GM06990 (cell line): ENCODE data around the gene XK.

ENCODE experiments used
- DNase-seq: peaks from one replicate; pipeline ENCODE4 v3.0.0-alpha.2; 2011; ENCODE audit not compliant: insufficient read length; ENCODE audit errors: extremely low read depth
- H3K27me3 ChIP-seq: replicated peaks from 2 replicates; pipeline ENCODE4 v1.6.0; 2011; ENCODE audit warnings: low read length; ENCODE audit not compliant: control insufficient read depth, insufficient read depth
- H3K36me3 ChIP-seq: 2 replicates; pipeline ENCODE4 v1.5.1; 2011; ENCODE audit warnings: low read length; ENCODE audit not compliant: control insufficient read depth, insufficient read depth
- H3K4me3 ChIP-seq: replicated peaks from 2 replicates; pipeline ENCODE4 v1.5.1; 2011; ENCODE audit warnings: low read depth, mild to moderate bottlenecking, control low read depth, low read length
- TF ChIP-seq, protein P1 (sequence below): IDR thresholded peaks from 2 replicates; pipeline ENCODE4 v1.5.1; 2011; ENCODE audit warnings: low read length, control low read depth, mild to moderate bottlenecking, inconsistent platforms; ENCODE audit not compliant: insufficient read depth, poor library complexity, severe bottlenecking

The XK gene

DNA sequence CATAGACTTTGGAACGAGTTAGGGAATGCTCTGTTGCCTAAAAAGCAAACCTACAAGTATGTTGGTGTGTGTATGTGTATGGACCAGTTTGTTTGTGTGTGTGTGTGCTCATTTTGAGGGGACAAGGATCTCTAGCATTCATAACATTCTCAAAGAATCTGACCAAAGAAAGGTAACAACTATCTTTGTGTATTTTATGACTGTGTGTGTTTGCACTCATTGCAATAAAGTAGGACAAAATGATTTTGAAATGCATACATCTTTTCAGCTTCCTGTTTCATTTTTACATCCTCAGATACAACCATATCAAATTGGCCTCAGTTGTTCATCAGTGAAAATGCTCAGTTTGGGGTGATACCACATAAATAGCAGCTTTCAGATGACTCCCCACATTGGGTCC, 8.3 kb upstream of the XK start:
- Histone ChIP-seq H3K27me3 (no peaks in the 10 kb centered on the region), H3K36me3 (no peaks in the 10 kb centered on the region), H3K4me3 (no peak overlapping the region)
- DNase-seq = no peak
- TF ChIP-seq, protein P1, sequence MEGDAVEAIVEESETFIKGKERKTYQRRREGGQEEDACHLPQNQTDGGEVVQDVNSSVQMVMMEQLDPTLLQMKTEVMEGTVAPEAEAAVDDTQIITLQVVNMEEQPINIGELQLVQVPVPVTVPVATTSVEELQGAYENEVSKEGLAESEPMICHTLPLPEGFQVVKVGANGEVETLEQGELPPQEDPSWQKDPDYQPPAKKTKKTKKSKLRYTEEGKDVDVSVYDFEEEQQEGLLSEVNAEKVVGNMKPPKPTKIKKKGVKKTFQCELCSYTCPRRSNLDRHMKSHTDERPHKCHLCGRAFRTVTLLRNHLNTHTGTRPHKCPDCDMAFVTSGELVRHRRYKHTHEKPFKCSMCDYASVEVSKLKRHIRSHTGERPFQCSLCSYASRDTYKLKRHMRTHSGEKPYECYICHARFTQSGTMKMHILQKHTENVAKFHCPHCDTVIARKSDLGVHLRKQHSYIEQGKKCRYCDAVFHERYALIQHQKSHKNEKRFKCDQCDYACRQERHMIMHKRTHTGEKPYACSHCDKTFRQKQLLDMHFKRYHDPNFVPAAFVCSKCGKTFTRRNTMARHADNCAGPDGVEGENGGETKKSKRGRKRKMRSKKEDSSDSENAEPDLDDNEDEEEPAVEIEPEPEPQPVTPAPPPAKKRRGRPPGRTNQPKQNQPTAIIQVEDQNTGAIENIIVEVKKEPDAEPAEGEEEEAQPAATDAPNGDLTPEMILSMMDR = no peak

DNA sequence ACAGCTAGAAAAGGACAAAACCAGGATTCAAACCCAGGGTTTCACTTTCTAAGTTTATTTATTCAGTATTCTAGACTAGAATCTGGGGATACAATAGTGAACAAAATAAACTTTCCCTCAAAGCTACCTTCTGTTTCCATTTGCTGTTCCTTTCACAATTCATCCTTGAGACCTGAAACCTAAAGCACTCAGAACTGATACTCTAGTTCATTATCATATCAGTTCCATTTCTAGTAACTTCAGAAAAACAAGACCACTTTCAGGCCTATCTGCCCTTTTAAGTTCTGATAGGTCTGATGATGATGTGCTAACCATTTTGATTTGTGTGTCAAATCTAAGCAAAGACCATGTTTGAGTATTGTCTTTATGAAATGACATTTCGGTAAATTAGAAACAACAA, 7.8 kb upstream of the XK start:
- no peak overlapping the region for H3K4me3 ChIP-seq
- no peak for DNase-seq
- TF ChIP-seq, protein P1 = no peak

DNA sequence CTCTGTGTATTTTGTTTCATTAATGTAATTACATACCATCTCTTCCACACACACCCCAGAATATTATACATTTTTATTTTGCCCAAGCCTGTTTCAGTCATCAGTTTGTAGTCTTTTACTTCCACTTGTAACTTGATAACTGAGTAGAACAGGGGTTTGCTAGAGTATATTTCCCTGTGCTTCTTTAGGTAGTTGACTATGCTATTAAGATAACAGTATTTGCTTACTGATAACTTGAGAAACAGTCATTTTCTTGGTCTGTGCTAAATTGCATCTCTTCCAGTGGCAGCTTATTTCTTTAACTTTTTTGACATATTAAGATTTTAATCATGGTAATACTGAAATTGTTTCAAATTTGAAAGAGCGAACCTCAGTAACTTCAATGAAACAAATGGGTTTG, 7.0 kb upstream of the XK start:
- no peak for DNase-seq

More for the DNA sequence above, 7.8 kb upstream of the XK start:
- H3K36me3 ChIP-seq = no peaks in the 10 kb centered on the region
- H3K27me3 ChIP-seq = no peaks in the 10 kb centered on the region

DNA sequence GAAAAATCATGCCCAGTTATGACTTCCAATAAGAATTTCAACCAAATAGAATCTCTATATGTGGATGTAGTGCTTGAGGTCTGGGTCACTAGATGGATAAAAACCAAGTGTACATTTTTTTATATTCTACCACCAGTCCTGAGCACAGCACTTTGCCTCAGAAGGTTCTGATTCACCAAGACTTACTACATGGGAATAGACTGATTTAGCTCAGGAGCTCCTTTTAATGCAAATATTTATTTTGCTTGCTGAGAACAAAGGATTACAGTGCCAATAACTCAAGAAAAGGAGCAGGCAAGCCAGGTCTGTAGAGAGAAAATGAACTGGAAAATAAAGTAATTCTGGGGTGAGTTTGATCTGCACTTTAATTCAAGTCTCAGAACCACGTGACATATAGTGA, 6.4 kb upstream of the XK start:
- DNase-seq = no peak
- no peaks in the 10 kb centered on the region for H3K36me3 ChIP-seq

More for the DNA sequence above, 7.0 kb upstream of the XK start:
- Histone ChIP-seq H3K36me3 (no peaks in the 10 kb centered on the region), H3K4me3 (no peak overlapping the region), H3K27me3 (no peaks in the 10 kb centered on the region)
- TF ChIP-seq, protein P1 = no peak

DNA sequence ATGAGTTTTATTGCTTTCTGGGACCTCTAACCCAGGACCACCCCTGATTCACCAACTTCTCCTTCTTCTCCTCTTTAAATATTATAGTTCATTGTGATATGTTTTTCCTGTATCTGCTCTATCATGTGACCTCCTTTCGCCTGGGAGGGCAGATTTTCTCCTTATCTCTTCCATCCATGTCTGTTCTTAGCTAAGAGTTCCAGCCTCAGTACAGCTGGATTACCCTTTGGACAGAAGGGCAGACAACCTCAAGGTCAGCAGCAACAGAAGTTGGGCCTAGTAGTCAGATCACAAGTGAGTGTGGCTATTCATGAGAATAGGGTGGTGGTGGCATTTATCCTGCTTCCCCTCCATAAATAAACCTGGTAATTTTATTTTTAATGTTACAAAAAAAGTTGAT, 5.7 kb upstream of the XK start:
- Histone ChIP-seq H3K4me3 (no peak overlapping the region), H3K36me3 (no peaks in the 10 kb centered on the region), H3K27me3 (no peaks in the 10 kb centered on the region)
- TF ChIP-seq, protein P1 = no peak
- DNase-seq = no peak

More for the DNA sequence above, 6.4 kb upstream of the XK start:
- TF ChIP-seq, protein P1 = no peak
- no peak overlapping the region for H3K4me3 ChIP-seq
- H3K27me3 ChIP-seq = no peaks in the 10 kb centered on the region

DNA sequence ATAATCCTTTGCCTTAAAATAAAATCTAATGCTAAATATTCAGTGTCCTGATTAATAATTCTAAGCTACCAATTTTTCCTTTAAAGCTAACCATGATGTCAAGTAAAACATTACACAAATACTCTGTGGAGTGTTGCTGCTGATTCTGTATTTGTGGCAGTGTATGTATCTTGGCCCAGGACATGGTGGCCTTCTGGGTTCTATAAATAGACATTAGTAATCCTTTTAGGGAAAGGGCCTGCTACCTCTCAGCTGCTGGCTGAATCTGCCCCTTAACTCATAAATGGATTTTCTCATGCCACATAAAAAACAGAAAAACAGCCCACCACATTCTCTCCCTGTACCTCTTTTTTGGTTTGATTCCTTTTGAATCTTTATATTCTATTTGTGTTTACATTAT, 1.2 kb upstream of the XK start:
- TF ChIP-seq, protein P1 = no peak
- DNase-seq = no peak
- no peak overlapping the region for H3K4me3 ChIP-seq

More for the DNA sequence above, 1.2 kb upstream of the XK start:
- Histone ChIP-seq H3K36me3 (no peaks in the 10 kb centered on the region), H3K27me3 (no peaks in the 10 kb centered on the region)
